Activated CD4-positive, alpha-beta memory T cell treated with anti-CD3 and anti-CD28 coated beads, Interleukin-2, amount 10 ng/mL, durations not matched to agents 7 days and 5 days (primary cell): Measurements from ENCODE around the gene AKAP13. TPM values are rescaled to one million over a fixed set of nuclear protein-coding genes. Genes with fewer than 3 reads are reported as not detected.

Source experiments
- CTCF ChIA-PET: fragments of 350-600 bp; sonication (Branson Sonifier 250); formaldehyde crosslinking; loops from one replicate; lab custom pipeline; 2021; ENCODE audit warnings: antibody characterized with exemption, inconsistent platforms; lab: Charles Lee
- POLR2A ChIA-PET: fragments of 350-600 bp; sonication (Branson Sonifier 250); formaldehyde crosslinking; loops from one replicate; lab custom pipeline; 2021; ENCODE audit warnings: antibody characterized with exemption; lab: Charles Lee
- DNase-seq: peaks from one replicate; pipeline ENCODE4 v3.0.0-alpha.2; 2020
- H3K27ac Mint-ChIP-seq: one replicate; pipeline ENCODE4 v1.8.0; 2021; ENCODE audit warnings: mild to moderate bottlenecking, mixed read lengths
- H3K27me3 Mint-ChIP-seq: one replicate; pipeline ENCODE4 v1.8.0; 2021; ENCODE audit warnings: mixed read lengths
- H3K36me3 Mint-ChIP-seq: one replicate; pipeline ENCODE4 v1.8.0; 2021; ENCODE audit warnings: low read depth, mixed read lengths
- H3K4me1 Mint-ChIP-seq: one replicate; pipeline ENCODE4 v1.8.0; 2021; ENCODE audit warnings: mixed read lengths
- H3K4me3 Mint-ChIP-seq: one replicate; pipeline ENCODE4 v1.8.0; 2021; ENCODE audit warnings: mild to moderate bottlenecking, mixed read lengths
- H3K9me3 Mint-ChIP-seq: one replicate; pipeline ENCODE4 v1.8.0; 2021; ENCODE audit warnings: mixed read lengths
- total RNA-seq, 2 experiments: library from RNA; stranded (reverse); gene quantifications; one replicate each; pipeline ENCODE4 v1.2.3, GENCODE V29; 2021

AKAP13 gene
- total RNA-seq, 2 experiments from 2014 or later, result 153 to 170 TPM

- DNase-seq, result no peak
- Mint-ChIP-seq H3K4me1 (peaks cover 65% of the 10 kb centered on the region), H3K9me3 (no peaks in the 10 kb centered on the region), H3K4me3 (no peak overlapping the region), H3K36me3 (peaks cover 39% of the 10 kb centered on the region), H3K27ac (no peak overlapping the region), H3K27me3 (no peaks in the 10 kb centered on the region)
- POLR2A ChIA-PET, result no interaction called here
- CTCF ChIA-PET, result no interaction called here
These were observed 164.8 kb downstream of the AKAP13 start for GRCh38 chr15:85545185-85545584.

DNA sequence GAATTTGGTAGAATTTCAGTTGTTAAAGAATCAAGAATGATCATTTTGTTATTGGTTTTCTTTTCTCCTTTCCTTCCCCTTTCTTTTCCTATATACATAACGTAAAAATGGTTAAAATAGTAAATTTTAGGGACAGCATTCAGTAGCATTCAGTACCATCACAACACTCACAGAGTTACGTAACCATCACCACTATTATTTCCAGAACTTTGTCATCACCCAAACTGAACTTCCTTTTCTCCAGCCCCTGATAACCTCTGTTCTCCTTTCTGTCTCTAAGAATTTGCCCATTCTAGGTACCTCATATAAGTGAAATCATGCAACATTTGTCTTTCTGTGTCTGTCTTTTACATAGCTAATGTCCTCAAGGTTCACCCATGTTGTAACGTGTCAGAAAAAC, 165.3 kb downstream of the AKAP13 start:
- Mint-ChIP-seq H3K9me3 (no peaks in the 10 kb centered on the region), H3K4me1 (peaks cover 59% of the 10 kb centered on the region), H3K4me3 (no peak overlapping the region), H3K27me3 (no peaks in the 10 kb centered on the region), H3K36me3 (peaks cover 41% of the 10 kb centered on the region), H3K27ac (no peak overlapping the region)
- ChIA-PET CTCF (no interaction called here), POLR2A (no interaction called here)
- DNase-seq, result no peak

- no peak for DNase-seq
- H3K27me3 Mint-ChIP-seq, result no peaks in the 10 kb centered on the region
- no peak overlapping the region for H3K4me3 Mint-ChIP-seq
- no peak overlapping the region for H3K27ac Mint-ChIP-seq
- H3K4me1 Mint-ChIP-seq, result peaks cover 43% of the 10 kb centered on the region
- H3K36me3 Mint-ChIP-seq, result peaks cover 48% of the 10 kb centered on the region
- CTCF ChIA-PET, result interaction anchor here (0.7 kb wide), 1 partner anchor 262 kb away, joined by 3 read pairs; no protein-coding TSS in a partner anchor
- no peaks in the 10 kb centered on the region for H3K9me3 Mint-ChIP-seq
- POLR2A ChIA-PET, result interaction anchor here (1.3 kb wide), 1 partner anchor 11 kb away, joined by 3 read pairs; no protein-coding TSS in a partner anchor
These were observed 167.0 kb downstream of the AKAP13 start for GRCh38 chr15:85547386-85547785.

DNA sequence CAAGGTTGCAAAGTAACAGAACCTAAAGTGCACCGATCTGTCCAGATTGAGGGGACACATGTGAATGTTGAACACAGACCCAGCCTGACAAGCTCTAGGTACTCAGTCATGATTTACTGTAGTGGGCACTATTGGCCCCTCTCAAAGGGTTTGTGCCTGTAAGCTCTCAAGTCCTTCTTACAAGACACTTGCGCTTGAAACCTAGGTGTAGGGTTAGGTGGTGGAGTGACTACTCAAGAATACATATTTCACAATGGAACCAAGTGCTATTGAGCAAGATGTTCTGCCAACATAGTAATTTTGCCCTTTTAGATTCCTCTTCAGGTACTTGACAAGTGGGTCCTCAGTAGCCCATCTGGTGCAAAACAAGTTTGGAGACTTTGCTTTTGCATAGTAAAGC, 169.9 kb downstream of the AKAP13 start:
- no peaks in the 10 kb centered on the region for H3K27me3 Mint-ChIP-seq
- peaks cover 43% of the 10 kb centered on the region for H3K36me3 Mint-ChIP-seq
- H3K27ac Mint-ChIP-seq, result no peak overlapping the region
- no peak for DNase-seq
- no peak overlapping the region for H3K4me3 Mint-ChIP-seq
- ChIA-PET POLR2A (no interaction called here), CTCF (no interaction called here)
- H3K9me3 Mint-ChIP-seq, result no peaks in the 10 kb centered on the region
- peaks cover 25% of the 10 kb centered on the region for H3K4me1 Mint-ChIP-seq

- H3K36me3 Mint-ChIP-seq, result peaks cover 36% of the 10 kb centered on the region
- no peaks in the 10 kb centered on the region for H3K27me3 Mint-ChIP-seq
- DNase-seq, result no peak
- H3K4me3 Mint-ChIP-seq, result no peak overlapping the region
- peaks cover 23% of the 10 kb centered on the region for H3K4me1 Mint-ChIP-seq
- CTCF ChIA-PET, result no interaction called here
- no peak overlapping the region for H3K27ac Mint-ChIP-seq
- POLR2A ChIA-PET, result no interaction called here
- H3K9me3 Mint-ChIP-seq, result no peaks in the 10 kb centered on the region
These were observed 170.9 kb downstream of the AKAP13 start for GRCh38 chr15:85551221-85551832.

DNA sequence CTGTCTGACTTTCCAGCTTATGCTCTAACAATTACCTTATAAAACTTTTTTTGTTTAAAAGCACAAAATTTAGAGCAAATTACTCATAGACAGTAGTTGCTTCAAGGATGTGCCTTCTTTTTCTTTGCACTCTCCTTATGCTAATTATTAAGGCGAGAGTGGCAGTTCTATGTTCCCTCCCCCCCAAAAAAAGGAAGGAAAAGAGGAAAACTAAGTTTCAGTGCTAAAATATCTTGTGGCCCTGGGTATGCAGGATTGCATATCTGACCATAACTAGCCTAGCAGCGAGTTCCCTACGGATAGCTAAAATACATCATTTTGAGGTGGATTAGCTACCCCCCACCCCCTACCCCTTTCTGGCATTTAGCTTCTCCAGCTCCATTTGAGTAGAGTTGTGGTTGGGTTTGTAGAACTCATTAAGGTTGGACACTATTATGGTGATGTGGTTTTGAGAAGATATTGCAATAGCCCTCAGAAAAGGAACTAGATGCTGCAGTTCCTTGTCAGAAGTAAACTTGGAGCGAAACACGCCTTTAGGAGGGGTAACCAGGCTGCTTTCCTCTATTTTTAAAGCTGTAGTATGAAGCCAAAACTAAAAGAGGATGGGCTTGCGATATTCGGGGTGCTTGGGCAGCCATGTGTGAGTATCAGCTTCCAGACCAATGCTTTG, 174.6 kb downstream of the AKAP13 start:
- POLR2A ChIA-PET, result interaction anchor here (0.6 to 1.2 kb wide), 2 partner anchors 14 to 175 kb away, joined by 3 read pairs; partner anchors contain the start of gene AKAP13
- CTCF ChIA-PET, result interaction anchor here (0.8 to 1.4 kb wide), 2 partner anchors 11 to 26 kb away, joined by 3 to 5 read pairs; no protein-coding TSS in a partner anchor
- DNase-seq, result no peak
- Mint-ChIP-seq H3K27ac (no peak overlapping the region), H3K4me3 (no peak overlapping the region), H3K9me3 (no peaks in the 10 kb centered on the region), H3K27me3 (no peaks in the 10 kb centered on the region), H3K36me3 (peaks cover 33% of the 10 kb centered on the region), H3K4me1 (peaks cover 42% of the 10 kb centered on the region)

DNA sequence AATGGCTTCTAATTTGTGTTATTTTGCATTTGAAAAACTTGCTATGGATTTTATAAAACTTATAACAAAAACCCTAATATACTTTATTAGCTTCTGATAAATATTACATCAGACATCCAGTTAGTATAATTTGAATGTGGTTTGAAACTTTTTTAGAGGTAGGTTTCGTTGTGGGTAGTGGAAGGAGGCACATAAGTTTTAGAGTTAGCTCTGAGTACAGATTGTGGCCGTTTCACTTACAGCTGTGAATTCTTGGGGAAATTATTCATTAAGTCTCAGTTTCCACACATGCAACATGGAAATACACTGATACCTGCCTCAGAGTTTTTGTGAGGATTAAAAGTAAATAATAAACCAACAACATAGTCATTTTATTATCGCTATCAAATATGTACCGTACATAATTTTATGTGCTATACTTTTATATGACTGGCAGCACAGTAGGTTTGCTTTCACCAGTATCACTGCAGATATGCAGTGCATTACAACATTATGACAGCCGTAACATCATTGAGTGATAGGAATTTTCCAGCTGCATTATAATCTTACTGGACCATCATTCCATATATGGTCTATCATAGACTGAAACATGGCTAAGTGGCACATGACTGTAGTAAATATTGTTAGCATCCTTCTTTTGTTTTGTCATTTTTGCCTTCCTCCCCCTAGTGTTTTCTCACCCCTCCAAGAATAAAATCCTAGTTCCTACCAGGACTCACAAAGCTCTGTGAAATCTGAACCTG, 175.6 kb downstream of the AKAP13 start:
- no peak for DNase-seq
- Mint-ChIP-seq H3K4me1 (peaks cover 44% of the 10 kb centered on the region), H3K36me3 (peaks cover 29% of the 10 kb centered on the region), H3K27me3 (no peaks in the 10 kb centered on the region), H3K4me3 (no peak overlapping the region), H3K9me3 (no peaks in the 10 kb centered on the region), H3K27ac (no peak overlapping the region)
- CTCF ChIA-PET, result interaction anchor here (0.8 to 1.8 kb wide), 3 partner anchors 12 to 25 kb away, joined by 3 to 5 read pairs (median 3); no protein-coding TSS in a partner anchor
- POLR2A ChIA-PET, result interaction anchor here (1.1 to 1.3 kb wide), 3 partner anchors 15 to 26 kb away, joined by 3 read pairs; no protein-coding TSS in a partner anchor

- H3K27ac Mint-ChIP-seq, result no peak overlapping the region
- peaks cover 44% of the 10 kb centered on the region for H3K4me1 Mint-ChIP-seq
- DNase-seq, result no peak
- no peaks in the 10 kb centered on the region for H3K9me3 Mint-ChIP-seq
- H3K27me3 Mint-ChIP-seq, result no peaks in the 10 kb centered on the region
- ChIA-PET CTCF (interaction anchor here (1.8 kb wide), 1 partner anchor 13 kb away, joined by 3 read pairs; no protein-coding TSS in a partner anchor), POLR2A (interaction anchor here (1.1 to 1.3 kb wide), 2 partner anchors 24 to 26 kb away, joined by 3 read pairs; no protein-coding TSS in a partner anchor)
- H3K36me3 Mint-ChIP-seq, result peaks cover 29% of the 10 kb centered on the region
- H3K4me3 Mint-ChIP-seq, result no peak overlapping the region
These were observed 176.2 kb downstream of the AKAP13 start for GRCh38 chr15:85556618-85556895.

DNA sequence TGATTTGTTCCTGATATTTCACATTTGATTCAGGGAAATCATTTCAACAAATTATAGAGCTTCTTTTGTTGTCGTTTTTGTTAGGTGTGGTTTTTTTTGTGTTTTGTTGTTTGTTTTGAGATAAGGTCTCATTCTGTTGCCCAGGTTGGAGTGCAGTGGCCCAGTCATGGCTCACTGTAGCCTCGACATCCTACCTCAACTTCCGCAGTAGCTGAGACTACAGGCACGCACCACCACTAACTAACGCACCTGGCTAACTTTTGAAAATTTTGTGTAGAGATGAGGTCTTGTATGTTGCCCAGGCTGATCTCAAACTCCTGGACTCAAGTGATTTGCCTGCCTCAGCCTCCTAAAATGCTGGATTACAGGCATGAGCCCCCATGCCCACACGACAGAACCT, 177.0 kb downstream of the AKAP13 start:
- H3K9me3 Mint-ChIP-seq, result no peaks in the 10 kb centered on the region
- no peak overlapping the region for H3K4me3 Mint-ChIP-seq
- no peaks in the 10 kb centered on the region for H3K27me3 Mint-ChIP-seq
- H3K27ac Mint-ChIP-seq, result no peak overlapping the region
- ChIA-PET CTCF (interaction anchor here (1.8 kb wide), 1 partner anchor 14 kb away, joined by 3 read pairs; no protein-coding TSS in a partner anchor), POLR2A (no interaction called here)
- H3K36me3 Mint-ChIP-seq, result peaks cover 22% of the 10 kb centered on the region
- DNase-seq, result no peak
- H3K4me1 Mint-ChIP-seq, result peaks cover 44% of the 10 kb centered on the region

GRCh38 chr15:85558848-85559247, 178.4 kb downstream of the AKAP13 start:
- peaks cover 16% of the 10 kb centered on the region for H3K36me3 Mint-ChIP-seq
- CTCF ChIA-PET, result interaction anchor here (0.8 to 1.2 kb wide), 3 partner anchors 11 to 209 kb away, joined by 3 read pairs; no protein-coding TSS in a partner anchor
- peaks cover 44% of the 10 kb centered on the region for H3K4me1 Mint-ChIP-seq
- DNase-seq, result no peak
- H3K9me3 Mint-ChIP-seq, result no peaks in the 10 kb centered on the region
- no peak overlapping the region for H3K27ac Mint-ChIP-seq
- POLR2A ChIA-PET, result interaction anchor here (1.3 to 1.5 kb wide), 2 partner anchors 12 to 23 kb away, joined by 3 to 8 read pairs; no protein-coding TSS in a partner anchor
- no peak overlapping the region for H3K4me3 Mint-ChIP-seq
- no peaks in the 10 kb centered on the region for H3K27me3 Mint-ChIP-seq

GRCh38 chr15:85559530-85559929, 179.1 kb downstream of the AKAP13 start:
- no peak for DNase-seq
- Mint-ChIP-seq H3K4me3 (no peak overlapping the region), H3K36me3 (peaks cover 12% of the 10 kb centered on the region), H3K27ac (no peak overlapping the region), H3K9me3 (no peaks in the 10 kb centered on the region), H3K4me1 (peaks cover 44% of the 10 kb centered on the region), H3K27me3 (no peaks in the 10 kb centered on the region)
- CTCF ChIA-PET, result interaction anchor here (0.6 to 1.2 kb wide), 5 partner anchors 11 to 263 kb away, joined by 3 to 6 read pairs (median 3); no protein-coding TSS in a partner anchor
- POLR2A ChIA-PET, result interaction anchor here (0.7 to 1.5 kb wide), 3 partner anchors 12 to 38 kb away, joined by 3 to 8 read pairs (median 3); no protein-coding TSS in a partner anchor

DNA sequence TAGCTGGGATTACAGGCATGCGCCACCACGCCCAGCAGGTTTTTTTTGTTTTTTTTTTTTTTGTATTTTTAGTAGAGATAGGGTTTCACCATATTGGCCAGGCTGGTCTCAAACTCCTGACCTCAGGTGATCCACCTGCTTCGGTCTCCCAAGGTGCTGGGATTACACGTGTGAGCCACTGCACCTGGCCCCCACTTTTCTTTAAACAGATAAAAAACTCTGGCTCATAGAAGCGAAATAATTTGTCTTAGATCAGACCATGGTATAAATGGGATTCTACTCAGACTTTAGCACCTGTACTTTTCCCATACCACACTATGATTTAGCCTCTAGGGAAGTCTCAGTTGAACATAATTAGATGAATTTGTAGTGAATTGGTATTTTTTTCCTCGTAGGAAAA, 182.4 kb downstream of the AKAP13 start:
- Mint-ChIP-seq H3K36me3 (peaks cover 7% of the 10 kb centered on the region), H3K9me3 (no peaks in the 10 kb centered on the region), H3K27me3 (no peaks in the 10 kb centered on the region), H3K4me3 (no peak overlapping the region), H3K27ac (no peak overlapping the region), H3K4me1 (peaks cover 21% of the 10 kb centered on the region)
- ChIA-PET CTCF (no interaction called here), POLR2A (no interaction called here)
- DNase-seq, result no peak
